ENCODE data around the gene ATP2C2.
"Not testable (repeated sequence)": the region's sequence is repeated elsewhere in the genome, so short reads cannot be mapped to it uniquely, and the experiment has no call there.

The ATP2C2 gene

DNA sequence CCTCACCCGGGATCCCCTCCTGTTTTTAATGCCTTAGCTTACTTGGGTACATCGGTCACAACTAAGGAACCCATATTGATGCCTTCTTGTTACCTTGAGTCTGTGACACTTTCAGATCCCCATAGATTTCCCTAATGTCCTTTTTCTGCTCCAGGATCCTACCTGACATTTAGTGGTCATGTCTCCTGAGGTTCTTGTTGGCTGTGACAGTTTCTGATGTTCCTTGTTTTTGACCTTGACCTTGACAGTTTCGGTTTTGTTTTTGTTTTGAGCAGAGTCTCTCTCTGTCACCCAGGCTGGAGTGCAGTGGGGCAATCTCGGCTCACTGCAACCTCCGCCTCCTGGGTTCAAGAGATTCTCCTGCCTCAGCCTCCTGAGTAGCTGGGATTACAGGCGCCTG is 52.2 kb downstream of the ATP2C2 start:
- not testable (repeated sequence) for H2AFZ ChIP-seq (ENCODE audit: low read depth, low read length); H4K91ac ChIP-seq (ENCODE audit: low read length); H3K9me3 ChIP-seq (ENCODE audit: control insufficient read depth, low read length); DNase-seq; H3K4me1 ChIP-seq (ENCODE audit: control insufficient read depth, insufficient read depth, low read depth, low read length); H2AK5ac ChIP-seq (ENCODE audit: low read length, severe bottlenecking); H3K14ac ChIP-seq (ENCODE audit: low read length in 2 of 2); H3K18ac ChIP-seq (ENCODE audit: low read depth in 1 of 2, low read length in 2 of 2); H2BK120ac ChIP-seq (ENCODE audit: low read depth, low read length); H3K23ac ChIP-seq (ENCODE audit: low read length in 2 of 2); H2BK12ac ChIP-seq (ENCODE audit: low read length in 2 of 2); H3K4me2 ChIP-seq (ENCODE audit: low read length, poor library complexity, severe bottlenecking); H4K8ac ChIP-seq (ENCODE audit: low read length); H2BK15ac ChIP-seq (ENCODE audit: low read depth, poor library complexity, severe bottlenecking); H3K4me3 ChIP-seq (ENCODE audit: insufficient read depth in 1 of 2, low read depth in 1 of 2, low read length in 2 of 2); H3K4ac ChIP-seq (ENCODE audit: low read depth in 1 of 2, low read length in 2 of 2); H3K9ac ChIP-seq (ENCODE audit: low read length); H3K27ac ChIP-seq (ENCODE audit: low read length, poor library complexity, severe bottlenecking); H3K36me3 ChIP-seq (ENCODE audit: control insufficient read depth in 1 of 2, insufficient read depth in 2 of 2, low read depth in 1 of 2, low read length in 2 of 2); H3K79me1 ChIP-seq (replicated peaks; ENCODE audit: low read length, poor library complexity, severe bottlenecking); H2BK5ac ChIP-seq (ENCODE audit: low read depth, low read length, poor library complexity, severe bottlenecking)
- H3K27me3 ChIP-seq (ENCODE audit: control insufficient read depth in 1 of 2, insufficient read depth in 1 of 2, low read length in 2 of 2): peaks cover 19 to 59% of the 10 kb centered on the region in 2 experiments
- WGBS: 71% methylated on average over 6 of the region's 6 CpGs

DNA sequence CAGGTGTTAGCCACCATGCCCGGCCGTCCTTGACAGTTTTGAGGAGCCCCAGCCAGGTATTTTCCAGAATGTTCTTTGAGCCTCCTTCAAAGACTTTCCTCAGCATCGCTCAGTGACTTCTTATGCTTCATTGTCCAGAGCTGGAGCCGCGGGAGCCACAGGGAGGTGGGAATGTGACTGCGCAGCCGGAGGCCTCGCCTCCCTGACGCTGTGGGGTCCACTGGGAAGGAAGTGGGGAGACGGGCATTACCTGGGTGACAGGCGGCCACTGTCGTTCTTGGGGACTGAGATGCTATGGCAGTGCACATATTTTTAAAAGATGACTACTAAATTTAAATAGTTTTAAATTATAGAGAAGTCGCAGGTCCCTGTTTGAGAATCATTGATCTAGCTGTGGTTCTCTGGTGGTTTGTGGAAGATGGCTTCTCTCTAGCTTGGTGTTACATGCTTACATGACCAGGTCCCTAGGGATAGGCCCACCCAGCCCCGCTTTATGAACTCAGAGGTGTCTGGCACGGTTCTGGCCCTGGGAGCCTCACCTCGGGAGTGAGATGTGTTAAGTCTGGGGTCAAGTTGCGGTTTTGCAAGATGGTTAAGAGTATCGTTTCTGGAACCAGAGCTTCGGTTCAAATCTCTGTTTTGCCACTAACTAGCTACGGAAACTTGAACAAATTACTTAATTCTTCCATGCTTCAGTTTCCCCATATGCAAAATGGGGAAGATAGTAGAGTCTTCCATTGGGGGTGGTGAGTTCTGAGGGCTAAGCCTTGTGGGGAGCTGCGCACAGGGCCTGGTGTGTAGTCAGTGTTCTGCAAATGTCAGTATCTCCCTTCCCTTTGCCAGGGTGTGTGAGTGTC is 53.0 kb downstream of the ATP2C2 start:
- Histone ChIP-seq H2BK120ac (ENCODE audit: low read depth, low read length) (no peak overlapping the region), H3K4me2 (ENCODE audit: low read length, poor library complexity, severe bottlenecking) (no peak overlapping the region), H3K27me3 (ENCODE audit: control insufficient read depth in 1 of 2, insufficient read depth in 1 of 2, low read length in 2 of 2) (peaks cover 17 to 54% of the 10 kb centered on the region in 2 experiments), H3K23ac (ENCODE audit: low read length in 2 of 2) (no peak overlapping the region), H4K8ac (ENCODE audit: low read length) (no peak overlapping the region), H3K27ac (ENCODE audit: low read length, poor library complexity, severe bottlenecking) (no peak overlapping the region), H3K36me3 (ENCODE audit: control insufficient read depth in 1 of 2, insufficient read depth in 2 of 2, low read depth in 1 of 2, low read length in 2 of 2) (no peaks in the 10 kb centered on the region), H2BK15ac (ENCODE audit: low read depth, poor library complexity, severe bottlenecking) (no peak overlapping the region), H4K91ac (ENCODE audit: low read length) (no peak overlapping the region), H2BK12ac (ENCODE audit: low read length in 2 of 2) (no peak overlapping the region), H2AFZ (ENCODE audit: low read depth, low read length) (no peak overlapping the region), H2BK5ac (ENCODE audit: low read depth, low read length, poor library complexity, severe bottlenecking) (no peak overlapping the region), H2AK5ac (ENCODE audit: low read length, severe bottlenecking) (no peak overlapping the region), H3K9me3 (ENCODE audit: control insufficient read depth, low read length) (peaks cover 9% of the 10 kb centered on the region), H3K18ac (ENCODE audit: low read depth in 1 of 2, low read length in 2 of 2) (no peak overlapping the region), H3K9ac (ENCODE audit: low read length) (no peak overlapping the region), H3K79me1 (replicated peaks; ENCODE audit: low read length, poor library complexity, severe bottlenecking) (no peaks in the 10 kb centered on the region), H3K14ac (ENCODE audit: low read length in 2 of 2) (no peak overlapping the region), H3K4me3 (ENCODE audit: insufficient read depth in 1 of 2, low read depth in 1 of 2, low read length in 2 of 2) (no peak overlapping the region), H3K4ac (ENCODE audit: low read depth in 1 of 2, low read length in 2 of 2) (no peak overlapping the region), H3K4me1 (ENCODE audit: control insufficient read depth, insufficient read depth, low read depth, low read length) (no peaks in the 10 kb centered on the region)
- no peak for DNase-seq
- WGBS: 74% methylated on average over 15 of the region's 21 CpGs

DNA sequence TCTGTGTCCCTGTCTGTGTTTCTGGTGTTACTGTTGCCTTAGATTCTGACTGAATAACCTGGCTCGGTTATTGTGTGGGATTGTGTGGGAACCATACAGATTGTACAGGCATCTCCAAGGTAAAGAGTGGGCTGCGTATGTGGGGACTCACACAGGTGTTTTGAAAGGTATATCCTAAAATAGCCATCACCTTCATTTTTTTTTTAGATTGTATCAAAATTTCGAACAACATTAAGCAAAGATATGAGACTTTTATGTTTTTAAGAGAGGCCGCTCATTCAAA is 53.5 kb downstream of the ATP2C2 start:
- no peak overlapping the region for H3K4me3 ChIP-seq (ENCODE audit: insufficient read depth in 1 of 2, low read depth in 1 of 2, low read length in 2 of 2)
- WGBS: 100% methylated on average over 2 of the region's 4 CpGs
- no peak for DNase-seq
- no peaks in the 10 kb centered on the region for H3K79me1 ChIP-seq (replicated peaks; ENCODE audit: low read length, poor library complexity, severe bottlenecking)
- H2BK120ac ChIP-seq (ENCODE audit: low read depth, low read length): no peak overlapping the region
- no peak overlapping the region for H3K14ac ChIP-seq (ENCODE audit: low read length in 2 of 2)
- H2BK15ac ChIP-seq (ENCODE audit: low read depth, poor library complexity, severe bottlenecking): no peak overlapping the region
- peaks cover 9% of the 10 kb centered on the region for H3K9me3 ChIP-seq (ENCODE audit: control insufficient read depth, low read length)
- H3K4ac ChIP-seq (ENCODE audit: low read depth in 1 of 2, low read length in 2 of 2): no peak overlapping the region
- H3K27me3 ChIP-seq (ENCODE audit: control insufficient read depth in 1 of 2, insufficient read depth in 1 of 2, low read length in 2 of 2): peaks cover 15 to 49% of the 10 kb centered on the region in 2 experiments
- H3K36me3 ChIP-seq (ENCODE audit: control insufficient read depth in 1 of 2, insufficient read depth in 2 of 2, low read depth in 1 of 2, low read length in 2 of 2): no peaks in the 10 kb centered on the region
- no peak overlapping the region for H2AK5ac ChIP-seq (ENCODE audit: low read length, severe bottlenecking)
- H3K4me1 ChIP-seq (ENCODE audit: control insufficient read depth, insufficient read depth, low read depth, low read length): no peaks in the 10 kb centered on the region
- H3K4me2 ChIP-seq (ENCODE audit: low read length, poor library complexity, severe bottlenecking): no peak overlapping the region
- no peak overlapping the region for H2BK12ac ChIP-seq (ENCODE audit: low read length in 2 of 2)
- H3K27ac ChIP-seq (ENCODE audit: low read length, poor library complexity, severe bottlenecking): no peak overlapping the region
- H4K91ac ChIP-seq (ENCODE audit: low read length): no peak overlapping the region
- H3K23ac ChIP-seq (ENCODE audit: low read length in 2 of 2): no peak overlapping the region
- no peak overlapping the region for H2BK5ac ChIP-seq (ENCODE audit: low read depth, low read length, poor library complexity, severe bottlenecking)
- H4K8ac ChIP-seq (ENCODE audit: low read length): no peak overlapping the region
- no peak overlapping the region for H3K9ac ChIP-seq (ENCODE audit: low read length)
- no peak overlapping the region for H3K18ac ChIP-seq (ENCODE audit: low read depth in 1 of 2, low read length in 2 of 2)
- H2AFZ ChIP-seq (ENCODE audit: low read depth, low read length): no peak overlapping the region

DNA sequence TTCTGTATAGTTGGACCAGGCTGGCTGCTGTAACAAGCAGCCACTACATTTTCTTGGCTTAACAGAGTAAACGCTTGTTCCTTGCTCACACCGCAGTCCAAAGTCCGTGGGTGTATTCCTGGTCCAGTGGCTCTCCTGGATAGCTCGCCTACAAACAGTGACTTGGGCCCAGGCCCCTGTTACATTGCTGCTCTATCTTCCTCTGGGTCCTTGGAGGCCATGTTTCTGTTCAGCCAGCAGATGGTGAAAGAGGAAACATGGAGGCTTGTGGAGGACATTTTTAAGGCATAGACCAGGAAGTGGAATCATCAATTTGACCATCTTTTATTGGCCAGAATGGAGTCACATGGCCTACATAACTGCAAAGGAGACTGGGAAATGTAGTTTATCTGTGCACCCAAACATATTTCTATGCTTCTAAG is 55.1 kb downstream of the ATP2C2 start:
- DNase-seq: peak; percentile 23
- H2BK5ac ChIP-seq (ENCODE audit: low read depth, low read length, poor library complexity, severe bottlenecking): no peak overlapping the region
- peaks cover 10 to 34% of the 10 kb centered on the region in 2 experiments for H3K27me3 ChIP-seq (ENCODE audit: control insufficient read depth in 1 of 2, insufficient read depth in 1 of 2, low read length in 2 of 2)
- H3K27ac ChIP-seq (ENCODE audit: low read length, poor library complexity, severe bottlenecking): no peak overlapping the region
- H4K8ac ChIP-seq (ENCODE audit: low read length): no peak overlapping the region
- no peak overlapping the region for H3K4me2 ChIP-seq (ENCODE audit: low read length, poor library complexity, severe bottlenecking)
- H3K4ac ChIP-seq (ENCODE audit: low read depth in 1 of 2, low read length in 2 of 2): no peak overlapping the region
- no peak overlapping the region for H3K4me3 ChIP-seq (ENCODE audit: insufficient read depth in 1 of 2, low read depth in 1 of 2, low read length in 2 of 2)
- no peak overlapping the region for H2BK120ac ChIP-seq (ENCODE audit: low read depth, low read length)
- no peak overlapping the region for H3K18ac ChIP-seq (ENCODE audit: low read depth in 1 of 2, low read length in 2 of 2)
- H3K79me1 ChIP-seq (replicated peaks; ENCODE audit: low read length, poor library complexity, severe bottlenecking): no peaks in the 10 kb centered on the region
- H3K36me3 ChIP-seq (ENCODE audit: control insufficient read depth in 1 of 2, insufficient read depth in 2 of 2, low read depth in 1 of 2, low read length in 2 of 2): no peaks in the 10 kb centered on the region
- no peak overlapping the region for H2AFZ ChIP-seq (ENCODE audit: low read depth, low read length)
- H2BK15ac ChIP-seq (ENCODE audit: low read depth, poor library complexity, severe bottlenecking): no peak overlapping the region
- H3K9me3 ChIP-seq (ENCODE audit: control insufficient read depth, low read length): peaks cover 9% of the 10 kb centered on the region
- H4K91ac ChIP-seq (ENCODE audit: low read length): no peak overlapping the region
- no peak overlapping the region for H2BK12ac ChIP-seq (ENCODE audit: low read length in 2 of 2)
- H3K9ac ChIP-seq (ENCODE audit: low read length): no peak overlapping the region
- no peaks in the 10 kb centered on the region for H3K4me1 ChIP-seq (ENCODE audit: control insufficient read depth, insufficient read depth, low read depth, low read length)
- no peak overlapping the region for H2AK5ac ChIP-seq (ENCODE audit: low read length, severe bottlenecking)
- WGBS: 95% methylated on average over 4 of the region's 4 CpGs
- no peak overlapping the region for H3K14ac ChIP-seq (ENCODE audit: low read length in 2 of 2)
- no peak overlapping the region for H3K23ac ChIP-seq (ENCODE audit: low read length in 2 of 2)
